ENCODE measurements around the gene ZFR. TPM values are rescaled to one million over a fixed set of nuclear protein-coding genes. Genes with fewer than 3 reads are reported as not detected.
"Not testable (repeated sequence)": the region's sequence is repeated elsewhere in the genome, so short reads cannot be mapped to it uniquely, and the experiment has no call there.

ZFR gene
- total and polyA plus RNA-seq, 2 donors, result 54.7 to 62.2 TPM

DNA sequence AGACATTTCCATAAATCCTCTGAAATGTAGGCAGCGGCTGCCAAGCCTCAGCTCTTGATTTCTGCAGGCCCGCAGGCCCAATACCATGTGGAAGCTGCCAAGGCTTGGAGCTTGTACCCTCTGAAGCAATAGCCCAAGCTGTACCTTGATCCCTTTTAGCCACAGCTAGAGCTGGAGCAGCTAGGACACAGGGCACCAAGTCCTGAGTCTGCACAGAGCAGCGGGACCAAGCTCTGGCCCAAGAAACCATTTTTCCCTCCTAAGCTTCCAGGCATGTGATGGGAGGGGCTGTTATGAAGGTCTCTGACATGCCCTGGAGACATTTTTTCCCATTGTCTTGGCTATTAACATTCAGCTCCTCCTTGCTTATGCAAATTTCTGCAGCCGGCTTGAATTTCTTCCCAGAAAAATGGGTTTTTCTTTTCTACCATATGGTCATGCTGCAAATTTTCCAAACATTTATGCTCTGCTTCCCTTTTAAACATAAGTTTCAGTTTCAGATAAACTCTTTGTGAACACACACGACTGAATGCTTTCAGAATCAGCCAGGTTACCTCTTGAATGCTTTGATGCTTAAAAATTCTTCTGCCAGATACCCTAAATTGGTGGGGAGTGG lies 14.4 kb upstream of the ZFR start:
- H3K27me3 ChIP-seq (ENCODE audit: control insufficient read depth in 2 of 2, insufficient read depth in 1 of 2, low read length in 1 of 2), result no peaks in the 10 kb centered on the region
- no peak overlapping the region for H3K27ac ChIP-seq (ENCODE audit: low read depth in 1 of 2, low read length in 1 of 2)
- DNase-seq (ENCODE audit: low read depth in 6 of 9, low spot score in 9 of 9), result no peak
- no peaks in the 10 kb centered on the region for H3K4me1 ChIP-seq (ENCODE audit: control insufficient read depth in 2 of 2, insufficient read depth in 2 of 2, low read length in 2 of 2)
- no peak overlapping the region for H3K4me3 ChIP-seq (ENCODE audit: low read length in 2 of 2)
- H3K9me3 ChIP-seq (ENCODE audit: control insufficient read depth in 2 of 2, insufficient read depth in 1 of 2, low read length in 1 of 2), result peaks cover 0 to 7% of the 10 kb centered on the region in 2 donors
- 93% methylated on average over 5 of the region's 5 CpGs for WGBS
- no peaks in the 10 kb centered on the region for H3K36me3 ChIP-seq (ENCODE audit: control insufficient read depth in 2 of 2, insufficient read depth in 2 of 2, low read length in 1 of 2)

GRCh38 chr5:32455311-32455710 lies 10.8 kb upstream of the ZFR start:
- H3K27me3 ChIP-seq (ENCODE audit: control insufficient read depth in 2 of 2, insufficient read depth in 1 of 2, low read length in 1 of 2), result no peaks in the 10 kb centered on the region
- H3K4me1 ChIP-seq (ENCODE audit: control insufficient read depth in 2 of 2, insufficient read depth in 2 of 2, low read length in 2 of 2), result no peaks in the 10 kb centered on the region
- no peak overlapping the region for H3K4me3 ChIP-seq (ENCODE audit: low read length in 2 of 2)
- H3K36me3 ChIP-seq (ENCODE audit: control insufficient read depth in 2 of 2, insufficient read depth in 2 of 2, low read length in 1 of 2), result no peaks in the 10 kb centered on the region
- 88% methylated on average over 6 of the region's 6 CpGs for WGBS
- peaks cover 0 to 7% of the 10 kb centered on the region in 2 donors for H3K9me3 ChIP-seq (ENCODE audit: control insufficient read depth in 2 of 2, insufficient read depth in 1 of 2, low read length in 1 of 2)
- H3K27ac ChIP-seq (ENCODE audit: low read depth in 1 of 2, low read length in 1 of 2), result no peak overlapping the region
- DNase-seq (ENCODE audit: low read depth in 6 of 9, low spot score in 9 of 9), result no peak

- 99% methylated on average over 5 of the region's 5 CpGs for WGBS
- no peaks in the 10 kb centered on the region for H3K4me1 ChIP-seq (ENCODE audit: control insufficient read depth in 2 of 2, insufficient read depth in 2 of 2, low read length in 2 of 2)
- no peaks in the 10 kb centered on the region for H3K27me3 ChIP-seq (ENCODE audit: control insufficient read depth in 2 of 2, insufficient read depth in 1 of 2, low read length in 1 of 2)
- H3K9me3 ChIP-seq (ENCODE audit: control insufficient read depth in 2 of 2, insufficient read depth in 1 of 2, low read length in 1 of 2), result peaks cover 0 to 7% of the 10 kb centered on the region in 2 donors
- DNase-seq (ENCODE audit: low read depth in 6 of 9, low spot score in 9 of 9), result no peak
- H3K4me3 ChIP-seq (ENCODE audit: low read length in 2 of 2), result no peak overlapping the region
- no peak overlapping the region for H3K27ac ChIP-seq (ENCODE audit: low read depth in 1 of 2, low read length in 1 of 2)
- H3K36me3 ChIP-seq (ENCODE audit: control insufficient read depth in 2 of 2, insufficient read depth in 2 of 2, low read length in 1 of 2), result no peaks in the 10 kb centered on the region
These were observed 10.3 kb upstream of the ZFR start for GRCh38 chr5:32454821-32455220.

DNA sequence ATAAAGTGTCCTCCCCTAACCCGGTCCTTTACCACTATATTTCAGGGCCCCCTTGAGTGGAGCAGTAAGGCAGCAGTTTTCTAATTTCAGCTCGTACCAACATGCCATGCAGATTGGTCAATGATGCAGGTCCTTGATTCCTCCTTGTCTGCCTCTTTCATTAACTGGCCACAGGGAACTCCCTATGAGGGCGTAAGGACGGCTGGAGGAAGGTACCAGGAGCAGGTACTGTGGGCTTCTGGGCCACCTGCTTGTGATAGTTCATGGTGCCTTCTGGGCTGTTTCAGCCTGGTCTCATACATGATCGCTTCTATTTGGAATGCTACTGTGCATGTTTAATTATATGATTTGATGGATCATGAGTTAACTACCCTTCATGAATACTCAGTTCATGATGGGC lies 9.4 kb upstream of the ZFR start:
- Histone ChIP-seq H3K36me3 (ENCODE audit: control insufficient read depth in 2 of 2, insufficient read depth in 2 of 2, low read length in 1 of 2) (no peaks in the 10 kb centered on the region), H3K9me3 (ENCODE audit: control insufficient read depth in 2 of 2, insufficient read depth in 1 of 2, low read length in 1 of 2) (peaks cover 0 to 6% of the 10 kb centered on the region in 2 donors), H3K27me3 (ENCODE audit: control insufficient read depth in 2 of 2, insufficient read depth in 1 of 2, low read length in 1 of 2) (no peaks in the 10 kb centered on the region), H3K4me3 (ENCODE audit: low read length in 2 of 2) (no peak overlapping the region), H3K27ac (ENCODE audit: low read depth in 1 of 2, low read length in 1 of 2) (no peak overlapping the region), H3K4me1 (ENCODE audit: control insufficient read depth in 2 of 2, insufficient read depth in 2 of 2, low read length in 2 of 2) (no peaks in the 10 kb centered on the region)
- no peak for DNase-seq (ENCODE audit: low read depth in 6 of 9, low spot score in 9 of 9)
- 97% methylated on average over 5 of the region's 5 CpGs for WGBS

- DNase-seq (ENCODE audit: low read depth in 6 of 9, low spot score in 9 of 9); H3K4me3 ChIP-seq (ENCODE audit: low read length in 2 of 2); H3K27me3 ChIP-seq (ENCODE audit: control insufficient read depth in 2 of 2, insufficient read depth in 1 of 2, low read length in 1 of 2); H3K27ac ChIP-seq (ENCODE audit: low read depth in 1 of 2, low read length in 1 of 2); H3K9me3 ChIP-seq (ENCODE audit: control insufficient read depth in 2 of 2, insufficient read depth in 1 of 2, low read length in 1 of 2); H3K36me3 ChIP-seq (ENCODE audit: control insufficient read depth in 2 of 2, insufficient read depth in 2 of 2, low read length in 1 of 2); H3K4me1 ChIP-seq (ENCODE audit: control insufficient read depth in 2 of 2, insufficient read depth in 2 of 2, low read length in 2 of 2): not testable (repeated sequence)
- 96% methylated on average over 6 of the region's 6 CpGs for WGBS
These were observed 7.8 kb upstream of the ZFR start for GRCh38 chr5:32452316-32452715.

DNA sequence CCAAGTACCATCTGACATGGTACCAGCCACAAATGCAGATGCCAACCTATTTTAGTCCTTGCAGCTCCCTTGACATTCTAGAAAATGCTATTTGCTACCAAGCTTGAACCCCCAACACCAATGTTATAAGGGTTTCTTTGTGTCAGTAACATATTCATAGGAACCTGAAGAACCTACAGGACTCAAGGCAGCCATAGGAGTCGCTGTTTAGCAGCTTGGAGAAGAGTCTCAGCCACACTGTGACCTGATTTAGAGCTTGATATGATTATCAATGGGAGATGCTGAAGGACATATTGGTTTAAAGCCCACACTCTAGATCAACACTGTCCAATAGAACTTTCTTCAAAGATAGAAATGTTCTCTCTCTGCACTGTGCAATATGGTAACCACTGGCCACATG lies 6.4 kb upstream of the ZFR start:
- H3K36me3 ChIP-seq (ENCODE audit: control insufficient read depth in 2 of 2, insufficient read depth in 2 of 2, low read length in 1 of 2), result no peaks in the 10 kb centered on the region
- H3K27me3 ChIP-seq (ENCODE audit: control insufficient read depth in 2 of 2, insufficient read depth in 1 of 2, low read length in 1 of 2), result no peaks in the 10 kb centered on the region
- H3K4me3 ChIP-seq (ENCODE audit: low read length in 2 of 2), result no peak overlapping the region
- no peaks in the 10 kb centered on the region for H3K9me3 ChIP-seq (ENCODE audit: control insufficient read depth in 2 of 2, insufficient read depth in 1 of 2, low read length in 1 of 2)
- DNase-seq (ENCODE audit: low read depth in 6 of 9, low spot score in 9 of 9), result no peak
- no peaks in the 10 kb centered on the region for H3K4me1 ChIP-seq (ENCODE audit: control insufficient read depth in 2 of 2, insufficient read depth in 2 of 2, low read length in 2 of 2)
- no peak overlapping the region for H3K27ac ChIP-seq (ENCODE audit: low read depth in 1 of 2, low read length in 1 of 2)
- WGBS, result 67% methylated on average over 1 of the region's 1 CpG

DNA sequence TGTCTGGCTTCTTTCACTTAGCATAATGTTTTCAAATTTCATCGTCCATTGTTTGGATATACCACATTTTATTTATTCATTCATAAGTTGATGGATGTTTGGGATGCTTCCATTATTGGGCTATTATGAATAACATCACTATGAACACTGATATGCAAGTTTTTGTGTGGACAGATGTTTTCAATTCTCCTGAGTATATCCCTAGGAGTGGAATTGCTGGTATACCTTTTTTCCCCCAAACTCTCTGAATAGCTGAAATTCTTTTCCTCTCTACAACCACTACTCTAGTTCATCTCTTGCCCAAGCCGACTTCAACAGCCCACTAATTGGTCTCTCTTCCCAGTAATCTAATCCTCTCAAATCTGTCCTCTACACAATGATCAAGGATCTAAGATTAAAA lies 4.7 kb upstream of the ZFR start:
- Histone ChIP-seq H3K4me1 (ENCODE audit: control insufficient read depth in 2 of 2, insufficient read depth in 2 of 2, low read length in 2 of 2) (peaks cover 0 to 6% of the 10 kb centered on the region in 2 donors), H3K9me3 (ENCODE audit: control insufficient read depth in 2 of 2, insufficient read depth in 1 of 2, low read length in 1 of 2) (no peaks in the 10 kb centered on the region), H3K27me3 (ENCODE audit: control insufficient read depth in 2 of 2, insufficient read depth in 1 of 2, low read length in 1 of 2) (peaks cover 0 to 9% of the 10 kb centered on the region in 2 donors), H3K36me3 (ENCODE audit: control insufficient read depth in 2 of 2, insufficient read depth in 2 of 2, low read length in 1 of 2) (no peaks in the 10 kb centered on the region), H3K4me3 (ENCODE audit: low read length in 2 of 2) (no peak overlapping the region), H3K27ac (ENCODE audit: low read depth in 1 of 2, low read length in 1 of 2) (no peak overlapping the region)
- WGBS, result 88% methylated on average over 2 of the region's 2 CpGs
- no peak for DNase-seq (ENCODE audit: low read depth in 6 of 9, low spot score in 9 of 9)

DNA sequence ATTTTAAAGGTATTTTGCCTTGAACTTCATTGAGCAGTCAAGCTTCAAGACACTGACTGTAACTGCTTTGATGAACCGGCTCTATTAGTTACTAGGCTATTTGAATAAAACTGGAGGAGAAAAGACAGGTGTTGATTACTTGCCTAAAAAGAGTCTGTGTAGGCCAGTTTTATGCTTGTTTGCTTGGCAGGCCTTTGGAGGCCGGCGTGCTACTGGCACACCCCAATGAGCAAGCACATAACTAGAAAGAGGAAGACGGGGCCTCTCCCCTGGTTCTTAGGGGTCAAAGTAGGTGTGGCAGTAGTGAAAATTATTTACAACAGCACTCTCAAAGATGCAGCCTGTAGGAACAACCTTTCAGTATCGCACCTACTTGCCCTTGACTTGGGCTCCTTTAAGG lies 2.1 kb upstream of the ZFR start:
- peak in 1 of 9 donors; percentile 7 for DNase-seq (ENCODE audit: low read depth in 6 of 9, low spot score in 9 of 9)
- no peak overlapping the region for H3K4me3 ChIP-seq (ENCODE audit: low read length in 2 of 2)
- H3K27ac ChIP-seq (ENCODE audit: low read depth in 1 of 2, low read length in 1 of 2), result no peak overlapping the region
- WGBS, result 89% methylated on average over 5 of the region's 5 CpGs
- peaks cover 11 to 15% of the 10 kb centered on the region in 2 donors for H3K4me1 ChIP-seq (ENCODE audit: control insufficient read depth in 2 of 2, insufficient read depth in 2 of 2, low read length in 2 of 2)
- peaks cover 0 to 9% of the 10 kb centered on the region in 2 donors for H3K27me3 ChIP-seq (ENCODE audit: control insufficient read depth in 2 of 2, insufficient read depth in 1 of 2, low read length in 1 of 2)
- no peaks in the 10 kb centered on the region for H3K9me3 ChIP-seq (ENCODE audit: control insufficient read depth in 2 of 2, insufficient read depth in 1 of 2, low read length in 1 of 2)
- H3K36me3 ChIP-seq (ENCODE audit: control insufficient read depth in 2 of 2, insufficient read depth in 2 of 2, low read length in 1 of 2), result no peaks in the 10 kb centered on the region

DNA sequence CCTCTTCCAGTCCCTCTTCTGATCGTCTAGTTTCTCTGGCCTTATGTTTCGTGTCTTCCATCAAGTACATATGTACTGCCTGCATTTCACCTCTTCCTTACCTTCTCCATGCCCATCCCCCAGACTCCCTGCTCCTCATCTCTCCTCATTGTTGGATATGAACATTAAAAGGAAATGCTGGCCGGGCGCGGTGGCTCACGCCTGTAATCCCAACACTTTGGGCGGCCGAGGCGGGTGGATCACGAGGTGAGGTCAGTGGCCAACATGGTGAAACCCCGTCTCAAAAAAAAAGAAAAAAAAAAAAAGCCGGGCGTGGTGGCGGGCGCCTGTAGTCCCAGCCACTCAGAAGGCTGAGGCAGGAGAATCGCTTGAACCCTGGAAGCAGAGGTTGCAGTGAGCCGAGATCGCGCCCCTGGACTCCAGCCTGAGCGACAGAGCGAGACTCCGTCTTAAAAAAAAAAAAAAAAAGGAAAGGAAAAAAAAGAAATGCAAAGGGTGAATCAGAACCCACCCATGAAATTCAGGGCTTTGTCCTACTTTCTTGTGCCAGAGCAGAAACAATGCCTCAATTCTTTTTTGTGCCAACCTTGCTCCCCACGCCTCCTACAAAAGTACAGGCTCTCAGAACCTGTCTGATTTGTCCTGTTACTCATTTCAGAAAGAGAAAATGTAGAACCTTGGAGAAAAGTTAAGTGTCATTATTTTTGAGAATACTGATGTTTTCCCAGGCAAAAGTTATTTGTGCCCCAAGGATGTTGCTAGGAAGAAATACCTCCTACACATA lies 1.5 kb upstream of the ZFR start:
- Histone ChIP-seq H3K4me1 (ENCODE audit: control insufficient read depth in 2 of 2, insufficient read depth in 2 of 2, low read length in 2 of 2) (peaks cover 11 to 15% of the 10 kb centered on the region in 2 donors), H3K27ac (ENCODE audit: low read depth in 1 of 2, low read length in 1 of 2) (no peak overlapping the region), H3K36me3 (ENCODE audit: control insufficient read depth in 2 of 2, insufficient read depth in 2 of 2, low read length in 1 of 2) (peaks cover 0 to 6% of the 10 kb centered on the region in 2 donors), H3K9me3 (ENCODE audit: control insufficient read depth in 2 of 2, insufficient read depth in 1 of 2, low read length in 1 of 2) (no peaks in the 10 kb centered on the region), H3K4me3 (ENCODE audit: low read length in 2 of 2) (no peak overlapping the region), H3K27me3 (ENCODE audit: control insufficient read depth in 2 of 2, insufficient read depth in 1 of 2, low read length in 1 of 2) (peaks cover 0 to 9% of the 10 kb centered on the region in 2 donors)
- DNase-seq (ENCODE audit: low read depth in 6 of 9, low spot score in 9 of 9), result no peak
- WGBS, result 92% methylated on average over 23 of the region's 23 CpGs

All from thymus (tissue), 11 donors.